RWPE2 (cell line): ENCODE results near the gene KIFC3.
"Not testable (repeated sequence)": the region's sequence is repeated elsewhere in the genome, so short reads cannot be mapped to it uniquely, and the experiment has no call there.

Source experiments
- ATAC-seq: fragments of 200-7000 bp; cut with Tn5 transposase; 3 replicates; pipeline ENCODE4 v1.9.1; 2021; ENCODE audit warnings: low read depth
- DNase-seq: peaks from one replicate; pipeline ENCODE4 v3.0.0-alpha.2; 2020; ENCODE audit warnings: low spot score
- H3K27ac ChIP-seq: fragments of 450-650 bp; 2 replicates; pipeline ENCODE4 v1.5.1; 2017; ENCODE audit warnings: mild to moderate bottlenecking; ENCODE audit not compliant: poor library complexity, severe bottlenecking
- H3K27me3 ChIP-seq: fragments of 250-450 bp; sonication (Bioruptor Pico); 2 replicates; pipeline ENCODE4 v1.5.1; 2021; ENCODE audit warnings: mild to moderate bottlenecking, moderate library complexity; ENCODE audit not compliant: insufficient read depth, poor library complexity, severe bottlenecking
- H3K36me3 ChIP-seq: fragments of 250-450 bp; sonication (Bioruptor Pico); 2 replicates; pipeline ENCODE4 v1.5.1; 2020; ENCODE audit warnings: low read depth, mild to moderate bottlenecking, moderate library complexity
- H3K4me1 ChIP-seq: fragments of 250-450 bp; sonication (Bioruptor Pico); 2 replicates; pipeline ENCODE4 v1.5.1; 2021; ENCODE audit warnings: mild to moderate bottlenecking, moderate library complexity; ENCODE audit not compliant: insufficient read depth, poor library complexity, severe bottlenecking
- H3K4me3 ChIP-seq: fragments of 250-450 bp; sonication (Bioruptor Pico); 2 replicates; pipeline ENCODE4 v1.5.1; 2021; ENCODE audit warnings: mild to moderate bottlenecking, moderate library complexity; ENCODE audit not compliant: severe bottlenecking
- H3K9me3 ChIP-seq: fragments of 250-450 bp; sonication (Bioruptor Pico); 2 replicates; pipeline ENCODE4 v1.5.1; 2021; ENCODE audit warnings: mild to moderate bottlenecking, moderate library complexity; ENCODE audit not compliant: severe bottlenecking
- CTCF ChIP-seq: fragments of 450-650 bp; IDR thresholded peaks from one replicate; pipeline ENCODE4 v1.5.1; 2017; ENCODE audit warnings: mild to moderate bottlenecking, moderate library complexity; ENCODE audit not compliant: poor library complexity, severe bottlenecking

The KIFC3 gene

GRCh38 chr16:57814896-57815295, 12.6 kb upstream of the KIFC3 start:
- peak overlapping the region; percentile 80 for H3K27ac ChIP-seq
- H3K9me3 ChIP-seq, result no peaks in the 10 kb centered on the region
- H3K4me1 ChIP-seq, result peaks cover 35% of the 10 kb centered on the region
- H3K27me3 ChIP-seq, result no peaks in the 10 kb centered on the region
- ATAC-seq, result no peak
- DNase-seq, result no peak
- no peak for TF ChIP-seq CTCF
- H3K36me3 ChIP-seq, result no peaks in the 10 kb centered on the region
- no peak overlapping the region for H3K4me3 ChIP-seq

GRCh38 chr16:57813466-57813865, 11.2 kb upstream of the KIFC3 start:
- H3K36me3 ChIP-seq, result no peaks in the 10 kb centered on the region
- H3K4me1 ChIP-seq, result peaks cover 49% of the 10 kb centered on the region

GRCh38 chr16:57811340-57811739, 9.0 kb upstream of the KIFC3 start:
- not testable (repeated sequence) for H3K36me3 ChIP-seq, H3K9me3 ChIP-seq, ATAC-seq, DNase-seq, H3K27me3 ChIP-seq, H3K4me3 ChIP-seq
- H3K4me1 ChIP-seq, result peaks cover 58% of the 10 kb centered on the region
- H3K27ac ChIP-seq, result peak overlapping the region; percentile 98

More at GRCh38 chr16:57813466-57813865, 11.2 kb upstream of the KIFC3 start:
- TF ChIP-seq CTCF, result no peak
- Histone ChIP-seq H3K4me3 (no peak overlapping the region), H3K27ac (peak overlapping the region; percentile 98), H3K27me3 (no peaks in the 10 kb centered on the region), H3K9me3 (no peaks in the 10 kb centered on the region)
- ATAC-seq, result no peak
- no peak for DNase-seq

- no peaks in the 10 kb centered on the region for H3K36me3 ChIP-seq
- H3K4me1 ChIP-seq, result peaks cover 50% of the 10 kb centered on the region
- ATAC-seq (peak; percentile 62), DNase-seq (peak; percentile 90)
- H3K27ac ChIP-seq, result peak overlapping the region; percentile 98
- H3K27me3 ChIP-seq, result no peaks in the 10 kb centered on the region
- H3K4me3 ChIP-seq, result no peak overlapping the region
- no peaks in the 10 kb centered on the region for H3K9me3 ChIP-seq
- TF ChIP-seq CTCF, result no peak
Observed at GRCh38 chr16:57810197-57811031, 8.1 kb upstream of the KIFC3 start.

- ATAC-seq (peak; percentile 4; the same call in 2 of the 3 replicates), DNase-seq (no peak)
- Histone ChIP-seq H3K4me3 (no peak overlapping the region), H3K9me3 (no peaks in the 10 kb centered on the region), H3K36me3 (no peaks in the 10 kb centered on the region), H3K27ac (peak overlapping the region; percentile 98), H3K27me3 (no peaks in the 10 kb centered on the region), H3K4me1 (peaks cover 50% of the 10 kb centered on the region)
- TF ChIP-seq CTCF, result no peak
Observed at GRCh38 chr16:57809276-57810196, 7.2 kb upstream of the KIFC3 start.
